HepG2 (cell line): Measurements from ENCODE around the gene ROMO1. TPM values are rescaled to one million over a fixed set of nuclear protein-coding genes. Genes with fewer than 3 reads are reported as not detected.

ENCODE experiments used
- MBD4 ChIP-seq: IDR thresholded peaks from 2 replicates; pipeline ENCODE4 v1.6.1; 2012; ENCODE audit warnings: low read length, inconsistent platforms, borderline replicate concordance
- MEIS2 ChIP-seq: sonication (generic); formaldehyde crosslinking; IDR thresholded peaks from 2 replicates; pipeline ENCODE4 v1.9.0; 2021; ENCODE audit warnings: mild to moderate bottlenecking, missing genetic modification reagents
- PAX8 ChIP-seq: sonication (generic); formaldehyde crosslinking; IDR thresholded peaks from 2 replicates; pipeline ENCODE4 v1.8.0; 2022; ENCODE audit warnings: mild to moderate bottlenecking, missing genetic modification reagents, borderline replicate concordance
- SP5 ChIP-seq: IDR thresholded peaks from 2 replicates; pipeline ENCODE4 v1.6.1; 2016; ENCODE audit warnings: low read depth, borderline replicate concordance
- TCF7 ChIP-seq: sonication (generic); IDR thresholded peaks from 2 replicates; pipeline ENCODE4 v1.6.1; 2016; ENCODE audit warnings: antibody characterized with exemption, low read depth
- TEAD2 ChIP-seq: sonication (generic); formaldehyde crosslinking; IDR thresholded peaks from 2 replicates; pipeline ENCODE4 v1.9.0; 2021; ENCODE audit warnings: missing genetic modification reagents
- ZMYM4 ChIP-seq: sonication (generic); formaldehyde crosslinking; IDR thresholded peaks from 2 replicates; pipeline ENCODE4 v1.8.1; 2023; ENCODE audit warnings: mild to moderate bottlenecking, missing genetic modification reagents
- ZNF549 ChIP-seq: sonication (generic); formaldehyde crosslinking; IDR thresholded peaks from 2 replicates; pipeline ENCODE4 v1.5.0; 2020; ENCODE audit warnings: missing genetic modification reagents
- ZNF564 ChIP-seq: sonication (generic); formaldehyde crosslinking; IDR thresholded peaks from 2 replicates; pipeline ENCODE4 v1.8.1; 2023; ENCODE audit warnings: mild to moderate bottlenecking, missing genetic modification reagents
- polyA plus RNA-seq, 8 experiments: library from polyadenylated mRNA; depleted of rRNA in 3 of 8; stranded (reverse) in 7 of 8; unstranded in 1 of 8; fragments of >200 nt; fragmentation: Illumina TruSeq in 4 of 8; extraction: Trizol in 4 of 8; gene quantifications; 2 replicates each; pipeline versions ENCODE4 v1.2.1 to v1.2.3, GENCODE V29; 2011 to 2016; ENCODE audit warnings: low read depth in 4 of 8, missing spikeins in 1 of 8, mixed read lengths in 1 of 8; ENCODE audit not compliant: insufficient read depth in 1 of 8
- total RNA-seq, 5 experiments: library from RNA; depleted of rRNA; stranded (reverse); fragments of >200 nt; fragmentation: Illumina TruSeq; extraction: Trizol; gene quantifications; 2 replicates each; pipeline ENCODE4 v1.2.3, GENCODE V29; 2016; ENCODE audit warnings: low read depth in 1 of 5
- TF ChIP-seq, protein P1 (sequence below): IDR thresholded peaks from 2 replicates; pipeline ENCODE4 v1.6.1; 2016; ENCODE audit warnings: mild to moderate bottlenecking
- TF ChIP-seq, protein P2 (sequence below): IDR thresholded peaks from 2 replicates; pipeline ENCODE4 v1.6.1; 2012; ENCODE audit warnings: low read depth, low read length, improper control_type of control experiment
- TF ChIP-seq, protein P3 (sequence below): sonication (generic); formaldehyde crosslinking; IDR thresholded peaks from 2 replicates; pipeline ENCODE4 v1.8.0; 2022; ENCODE audit warnings: mild to moderate bottlenecking, missing genetic modification reagents, moderate library complexity
- TF ChIP-seq, protein P4 (sequence below): sonication (generic); formaldehyde crosslinking; IDR thresholded peaks from 2 replicates; pipeline ENCODE4 v1.4.0; 2020; ENCODE audit warnings: mild to moderate bottlenecking, missing genetic modification reagents
- TF ChIP-seq, protein P5 (sequence below), 2 experiments: sonication (generic) in 1 of 2; formaldehyde crosslinking in 1 of 2; IDR thresholded peaks; 2 replicates each; pipeline versions ENCODE4 v1.4.0 to v1.6.1; 2016 to 2020; ENCODE audit warnings: borderline replicate concordance in 1 of 2, low read depth in 1 of 2, mild to moderate bottlenecking in 1 of 2, missing genetic modification reagents in 1 of 2

The ROMO1 gene
- total and polyA plus RNA-seq, 2 of the 13 experiments (the other 11 are each of a cell fraction or from before 2014, with no cell fraction given): 636 to 755 TPM

DNA sequence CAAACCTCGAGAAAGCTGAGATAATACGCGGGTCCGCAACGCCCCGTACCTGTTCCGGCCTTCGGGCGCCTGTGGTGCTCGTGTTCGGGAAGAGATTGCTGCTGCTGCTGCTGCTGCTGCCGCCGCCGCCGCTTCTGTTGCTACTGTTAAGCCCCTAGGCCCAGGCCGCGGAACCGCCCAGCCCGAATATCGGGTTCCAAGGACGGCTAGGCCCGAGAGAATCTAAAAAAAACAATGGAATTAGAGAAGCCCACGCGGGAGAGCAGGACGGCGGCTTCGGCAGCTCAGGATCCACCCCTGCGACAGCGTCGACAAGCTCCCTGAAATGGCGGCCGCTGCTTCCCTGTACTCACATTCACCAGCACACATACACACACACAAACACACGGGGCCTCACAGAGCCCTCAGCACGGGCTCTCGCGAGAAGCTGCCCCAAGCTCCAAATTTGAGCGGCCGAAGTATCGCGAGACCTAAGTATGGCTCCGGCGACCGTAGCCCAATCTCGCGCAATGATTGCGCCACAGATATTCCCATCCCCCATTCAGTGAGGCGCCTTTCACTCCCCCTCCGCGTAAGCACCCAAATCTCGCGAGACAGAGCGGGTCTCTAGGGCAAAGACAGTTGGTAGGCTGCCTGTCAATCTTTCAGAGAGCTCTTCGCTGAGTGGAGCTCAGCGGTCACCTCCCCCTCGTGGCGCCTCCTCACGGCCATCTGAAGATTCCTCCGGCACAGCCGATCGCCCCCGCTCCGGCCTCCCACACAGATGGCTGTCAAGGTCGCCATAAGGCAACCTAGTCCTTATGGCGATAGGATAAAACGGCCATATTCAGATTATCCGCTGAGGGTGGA lies 42.9 kb downstream of the ROMO1 start, which contains the start of gene RBM39 (continued):
- TF ChIP-seq TCF7 (0 out of 2 replicates have a peak, but pooled peaks have one; percentile 24), ZNF564 (CRISPR knock-in tag) (peak; percentile 86), TEAD2 (peak; percentile 91), MBD4 (no peak), ZNF549 (CRISPR knock-in tag) (peak; percentile 76; the same call in 1 of the 2 replicates), PAX8 (CRISPR knock-in tag) (peak; percentile 99), SP5 (CRISPR knock-in tag) (peak; percentile 59), ZMYM4 (CRISPR knock-in tag) (peak; percentile 100), MEIS2 (CRISPR knock-in tag) (peak; percentile 96)
- TF ChIP-seq, protein P1, sequence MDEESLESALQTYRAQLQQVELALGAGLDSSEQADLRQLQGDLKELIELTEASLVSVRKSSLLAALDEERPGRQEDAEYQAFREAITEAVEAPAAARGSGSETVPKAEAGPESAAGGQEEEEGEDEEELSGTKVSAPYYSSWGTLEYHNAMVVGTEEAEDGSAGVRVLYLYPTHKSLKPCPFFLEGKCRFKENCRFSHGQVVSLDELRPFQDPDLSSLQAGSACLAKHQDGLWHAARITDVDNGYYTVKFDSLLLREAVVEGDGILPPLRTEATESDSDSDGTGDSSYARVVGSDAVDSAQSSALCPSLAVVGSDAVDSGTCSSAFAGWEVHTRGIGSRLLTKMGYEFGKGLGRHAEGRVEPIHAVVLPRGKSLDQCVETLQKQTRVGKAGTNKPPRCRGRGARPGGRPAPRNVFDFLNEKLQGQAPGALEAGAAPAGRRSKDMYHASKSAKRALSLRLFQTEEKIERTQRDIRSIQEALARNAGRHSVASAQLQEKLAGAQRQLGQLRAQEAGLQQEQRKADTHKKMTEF (CRISPR knock-in tag): peak; percentile 100
- TF ChIP-seq, protein P2, sequence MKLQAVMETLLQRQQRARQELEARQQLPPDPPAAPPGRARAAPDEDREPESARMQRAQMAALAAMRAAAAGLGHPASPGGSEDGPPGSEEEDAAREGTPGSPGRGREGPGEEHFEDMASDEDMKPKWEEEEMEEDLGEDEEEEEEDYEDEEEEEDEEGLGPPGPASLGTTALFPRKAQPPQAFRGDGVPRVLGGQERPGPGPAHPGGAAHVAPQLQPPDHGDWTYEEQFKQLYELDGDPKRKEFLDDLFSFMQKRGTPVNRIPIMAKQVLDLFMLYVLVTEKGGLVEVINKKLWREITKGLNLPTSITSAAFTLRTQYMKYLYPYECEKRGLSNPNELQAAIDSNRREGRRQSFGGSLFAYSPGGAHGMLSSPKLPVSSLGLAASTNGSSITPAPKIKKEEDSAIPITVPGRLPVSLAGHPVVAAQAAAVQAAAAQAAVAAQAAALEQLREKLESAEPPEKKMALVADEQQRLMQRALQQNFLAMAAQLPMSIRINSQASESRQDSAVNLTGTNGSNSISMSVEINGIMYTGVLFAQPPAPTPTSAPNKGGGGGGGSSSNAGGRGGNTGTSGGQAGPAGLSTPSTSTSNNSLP: peak; percentile 95
- TF ChIP-seq, protein P3, sequence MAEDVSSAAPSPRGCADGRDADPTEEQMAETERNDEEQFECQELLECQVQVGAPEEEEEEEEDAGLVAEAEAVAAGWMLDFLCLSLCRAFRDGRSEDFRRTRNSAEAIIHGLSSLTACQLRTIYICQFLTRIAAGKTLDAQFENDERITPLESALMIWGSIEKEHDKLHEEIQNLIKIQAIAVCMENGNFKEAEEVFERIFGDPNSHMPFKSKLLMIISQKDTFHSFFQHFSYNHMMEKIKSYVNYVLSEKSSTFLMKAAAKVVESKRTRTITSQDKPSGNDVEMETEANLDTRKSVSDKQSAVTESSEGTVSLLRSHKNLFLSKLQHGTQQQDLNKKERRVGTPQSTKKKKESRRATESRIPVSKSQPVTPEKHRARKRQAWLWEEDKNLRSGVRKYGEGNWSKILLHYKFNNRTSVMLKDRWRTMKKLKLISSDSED (CRISPR knock-in tag): 0 out of 2 replicates have a peak, but pooled peaks have one; percentile 79
- TF ChIP-seq, protein P4, sequence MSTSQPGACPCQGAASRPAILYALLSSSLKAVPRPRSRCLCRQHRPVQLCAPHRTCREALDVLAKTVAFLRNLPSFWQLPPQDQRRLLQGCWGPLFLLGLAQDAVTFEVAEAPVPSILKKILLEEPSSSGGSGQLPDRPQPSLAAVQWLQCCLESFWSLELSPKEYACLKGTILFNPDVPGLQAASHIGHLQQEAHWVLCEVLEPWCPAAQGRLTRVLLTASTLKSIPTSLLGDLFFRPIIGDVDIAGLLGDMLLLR (CRISPR knock-in tag): peak; percentile 93
- TF ChIP-seq, protein P5, sequence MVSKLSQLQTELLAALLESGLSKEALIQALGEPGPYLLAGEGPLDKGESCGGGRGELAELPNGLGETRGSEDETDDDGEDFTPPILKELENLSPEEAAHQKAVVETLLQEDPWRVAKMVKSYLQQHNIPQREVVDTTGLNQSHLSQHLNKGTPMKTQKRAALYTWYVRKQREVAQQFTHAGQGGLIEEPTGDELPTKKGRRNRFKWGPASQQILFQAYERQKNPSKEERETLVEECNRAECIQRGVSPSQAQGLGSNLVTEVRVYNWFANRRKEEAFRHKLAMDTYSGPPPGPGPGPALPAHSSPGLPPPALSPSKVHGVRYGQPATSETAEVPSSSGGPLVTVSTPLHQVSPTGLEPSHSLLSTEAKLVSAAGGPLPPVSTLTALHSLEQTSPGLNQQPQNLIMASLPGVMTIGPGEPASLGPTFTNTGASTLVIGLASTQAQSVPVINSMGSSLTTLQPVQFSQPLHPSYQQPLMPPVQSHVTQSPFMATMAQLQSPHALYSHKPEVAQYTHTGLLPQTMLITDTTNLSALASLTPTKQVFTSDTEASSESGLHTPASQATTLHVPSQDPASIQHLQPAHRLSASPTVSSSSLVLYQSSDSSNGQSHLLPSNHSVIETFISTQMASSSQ (IDR thresholded peaks at IDR 0.05; ENCODE audit: low read depth): peak; percentile 84
- TF ChIP-seq, protein P5 (CRISPR knock-in tag; IDR thresholded peaks at IDR 0.05; ENCODE audit: borderline replicate concordance): peak; percentile 95
